ENCODE data around the gene IL10RA. TPM values are rescaled to one million over a fixed set of nuclear protein-coding genes. Genes with fewer than 3 reads are reported as not detected.

IL10RA gene
- total and polyA plus RNA-seq, 9 of the 15 experiments (the other 6 are each of a cell fraction or from before 2014, with no cell fraction given) = 0.17 to 17.3 (median 2.9) TPM

GRCh38 chr11:117972044-117972443, 14.2 kb upstream of the IL10RA start:
- CTCF ChIA-PET (ENCODE audit: low intra/inter-chr PET ratio) = no interaction called here
- in situ Hi-C loops (cut with MboI) = no loop called here
- POLR2A ChIA-PET = interaction anchor here (0.8 to 1.9 kb wide), 3 partner anchors 19 to 138 kb away, joined by 3 to 4 read pairs (median 3); no protein-coding TSS in a partner anchor

More at GRCh38 chr11:117972044-117972443, 14.2 kb upstream of the IL10RA start:
- intact Hi-C loops (cut with micrococcal nuclease) = no loop called here
- Histone ChIP-seq H3K9me1 (ENCODE audit: control insufficient read depth, insufficient read depth, low read length) (no peaks in the 10 kb centered on the region), H3K4me1 (replicated peaks in 1 of 2; ENCODE audit: control insufficient read depth in 2 of 2, insufficient read depth in 2 of 2, low read length in 2 of 2) (peaks cover 15 to 30% of the 10 kb centered on the region in 2 experiments; a peak in 4 of 5 replicates), H3K9ac (ENCODE audit: insufficient read depth in 1 of 2, low read depth in 2 of 2, low read length in 2 of 2) (peak overlapping the region in 1 of 2 experiments; percentile 24; a peak in 1 of 4 replicates), H3K36me3 (ENCODE audit: control insufficient read depth, insufficient read depth, low read length) (no peaks in the 10 kb centered on the region; the same call in 2 of the 3 replicates), H4K20me1 (replicated peaks; ENCODE audit: control insufficient read depth, insufficient read depth, low read length) (no peaks in the 10 kb centered on the region), H3K79me2 (ENCODE audit: control insufficient read depth, insufficient read depth, low read length) (no peaks in the 10 kb centered on the region), H3K4me3 (no peak overlapping the region), H3K27me3 (ENCODE audit: control insufficient read depth in 2 of 2, insufficient read depth in 2 of 2, low read length in 2 of 2) (no peaks in the 10 kb centered on the region), H3K4me2 (ENCODE audit: insufficient read depth, low read length) (no peak overlapping the region), H2AFZ (ENCODE audit: low read depth, low read length) (no peak overlapping the region), H3K9me3 (replicated peaks; ENCODE audit: control insufficient read depth, insufficient read depth, low read depth, low read length) (no peaks in the 10 kb centered on the region), H3K27ac (ENCODE audit: extremely low read depth, low read depth, low read length) (no peak overlapping the region)
- ATAC-seq (no peak), DNase-seq (ENCODE audit: extremely low read depth in 1 of 4, low spot score in 3 of 4) (peak in 2 of 4 experiments; percentile 3 to 5), FAIRE-seq (no peak)
- WGBS (ENCODE audit: insufficient coverage, low coverage, missing lambda C conversion rate) = 60% methylated on average over 7 of the region's 10 CpGs
- TF ChIP-seq ERF (CRISPR knock-in tag; IDR thresholded peaks at IDR 0.05) (no peak), ZC3H11A (IDR thresholded peaks at IDR 0.05; ENCODE audit: low read depth, low read length) (no peak), CBX3 (IDR thresholded peaks at IDR 0.05; ENCODE audit: borderline replicate concordance in 1 of 2, low read length in 2 of 2) (no peak), HDAC2 (IDR thresholded peaks at IDR 0.05) (no peak), XRCC4 (IDR thresholded peaks at IDR 0.05; ENCODE audit: extremely low read depth, insufficient read depth, insufficient read length) (no peak), PYGO2 (tag; IDR thresholded peaks at IDR 0.05) (no peak), KLF13 (tag; IDR thresholded peaks at IDR 0.05; ENCODE audit: borderline replicate concordance, low read depth) (no peak), PHF21A (IDR thresholded peaks at IDR 0.05; ENCODE audit: borderline replicate concordance, low read depth) (no peak), KLF16 (IDR thresholded peaks at IDR 0.05) (no peak), HBP1 (CRISPR knock-in tag; IDR thresholded peaks at IDR 0.05) (no peak), ZHX1 (conservative IDR thresholded peaks at IDR 0.05; ENCODE audit: low read length) (no peak)
- TF ChIP-seq, protein P1, sequence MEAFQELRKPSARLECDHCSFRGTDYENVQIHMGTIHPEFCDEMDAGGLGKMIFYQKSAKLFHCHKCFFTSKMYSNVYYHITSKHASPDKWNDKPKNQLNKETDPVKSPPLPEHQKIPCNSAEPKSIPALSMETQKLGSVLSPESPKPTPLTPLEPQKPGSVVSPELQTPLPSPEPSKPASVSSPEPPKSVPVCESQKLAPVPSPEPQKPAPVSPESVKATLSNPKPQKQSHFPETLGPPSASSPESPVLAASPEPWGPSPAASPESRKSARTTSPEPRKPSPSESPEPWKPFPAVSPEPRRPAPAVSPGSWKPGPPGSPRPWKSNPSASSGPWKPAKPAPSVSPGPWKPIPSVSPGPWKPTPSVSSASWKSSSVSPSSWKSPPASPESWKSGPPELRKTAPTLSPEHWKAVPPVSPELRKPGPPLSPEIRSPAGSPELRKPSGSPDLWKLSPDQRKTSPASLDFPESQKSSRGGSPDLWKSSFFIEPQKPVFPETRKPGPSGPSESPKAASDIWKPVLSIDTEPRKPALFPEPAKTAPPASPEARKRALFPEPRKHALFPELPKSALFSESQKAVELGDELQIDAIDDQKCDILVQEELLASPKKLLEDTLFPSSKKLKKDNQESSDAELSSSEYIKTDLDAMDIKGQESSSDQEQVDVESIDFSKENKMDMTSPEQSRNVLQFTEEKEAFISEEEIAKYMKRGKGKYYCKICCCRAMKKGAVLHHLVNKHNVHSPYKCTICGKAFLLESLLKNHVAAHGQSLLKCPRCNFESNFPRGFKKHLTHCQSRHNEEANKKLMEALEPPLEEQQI (IDR thresholded peaks at IDR 0.05) = no peak
- BruUV-seq (replicated peaks) = no TSS peak
